ENCODE data around the gene PDE11A.
"Not testable (repeated sequence)": the region's sequence is repeated elsewhere in the genome, so short reads cannot be mapped to it uniquely, and the experiment has no call there.

PDE11A gene

DNA sequence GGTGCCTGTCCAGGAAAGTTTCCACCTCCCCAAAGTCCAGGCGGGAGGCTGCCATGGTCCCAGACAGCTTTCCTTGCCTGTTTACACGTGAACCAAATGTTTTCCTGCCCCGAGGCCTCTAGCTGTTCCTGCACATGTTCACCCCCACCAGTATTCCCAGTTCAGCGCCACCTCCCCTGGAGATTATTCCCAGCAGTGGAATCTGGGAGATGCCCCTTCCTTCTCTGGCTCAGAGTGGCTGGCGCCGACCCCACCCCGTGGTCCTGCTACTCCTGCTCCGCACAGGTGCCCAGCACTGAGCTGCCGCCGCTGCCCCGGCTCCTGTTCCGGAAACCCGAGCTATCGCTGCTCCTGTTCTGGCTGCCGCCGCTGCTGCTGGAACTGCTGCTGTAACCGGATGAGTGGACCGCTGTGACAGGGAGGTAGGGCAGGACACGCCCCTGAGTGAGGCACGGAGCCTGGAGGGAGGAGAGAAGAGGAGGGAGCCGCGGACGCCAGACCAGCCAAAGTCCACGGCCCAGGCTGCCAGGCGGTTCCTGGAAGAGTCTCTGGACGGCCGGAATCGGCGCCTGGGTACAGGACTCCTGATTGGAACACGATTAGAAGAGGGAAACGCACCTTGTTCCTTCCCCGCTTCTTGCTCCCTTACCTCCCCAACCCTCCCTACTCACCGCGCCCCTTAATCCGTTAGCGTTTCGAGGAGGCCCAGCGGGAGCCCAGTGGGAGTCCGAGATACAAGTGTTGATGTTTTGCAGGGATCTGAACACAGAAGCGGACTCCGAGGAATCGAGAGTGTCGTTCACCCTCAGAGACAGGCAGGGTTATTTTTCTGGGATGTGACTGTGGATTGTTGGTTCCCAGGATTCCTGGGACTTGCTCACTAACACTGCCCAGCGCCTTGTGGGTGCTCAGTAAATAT is at the start of gene PDE11A:
PDE11A (minus strand) TSS at position 395 of the 919 bp plus-strand sequence; CDS start at position 55, 340 bp downstream.
- DNase-seq (ENCODE audit: low spot score), result peak; percentile 8

DNA sequence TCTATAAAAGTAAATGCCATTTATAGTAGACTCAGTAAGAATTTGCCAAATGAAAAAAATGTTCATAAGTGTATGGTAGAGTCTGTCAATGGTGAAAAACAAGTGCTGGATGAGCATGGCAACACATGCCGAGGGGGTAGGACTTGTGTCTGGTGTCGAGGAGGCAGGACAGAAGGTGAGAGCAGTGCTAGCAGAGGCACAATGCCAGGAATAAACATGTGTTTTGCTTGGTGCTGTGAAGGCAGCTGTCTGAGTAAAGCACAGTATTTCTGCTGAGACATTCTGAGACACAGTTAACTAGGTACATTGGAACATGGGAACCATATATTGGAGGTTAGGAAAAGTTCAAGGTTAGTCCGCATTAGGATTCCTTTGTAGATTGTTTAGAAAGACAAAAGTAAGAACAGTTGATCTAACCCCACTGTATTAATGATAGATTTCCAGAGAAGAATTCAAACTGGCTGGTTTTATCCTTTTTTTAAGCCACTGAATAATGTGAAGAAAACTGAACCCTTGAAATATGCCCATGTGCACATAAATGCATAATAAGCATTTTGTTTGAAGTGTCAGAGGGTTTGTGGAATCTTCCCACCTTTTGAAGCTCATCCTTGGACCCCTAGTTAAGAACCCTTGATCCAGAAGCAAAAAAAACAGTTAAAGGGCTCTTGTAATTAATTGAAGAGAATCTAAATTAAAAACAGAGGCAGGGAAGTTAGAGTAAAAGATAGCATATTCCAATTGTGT is 46.8 kb upstream of the PDE11A start:
- no peak for DNase-seq (ENCODE audit: low spot score)

DNA sequence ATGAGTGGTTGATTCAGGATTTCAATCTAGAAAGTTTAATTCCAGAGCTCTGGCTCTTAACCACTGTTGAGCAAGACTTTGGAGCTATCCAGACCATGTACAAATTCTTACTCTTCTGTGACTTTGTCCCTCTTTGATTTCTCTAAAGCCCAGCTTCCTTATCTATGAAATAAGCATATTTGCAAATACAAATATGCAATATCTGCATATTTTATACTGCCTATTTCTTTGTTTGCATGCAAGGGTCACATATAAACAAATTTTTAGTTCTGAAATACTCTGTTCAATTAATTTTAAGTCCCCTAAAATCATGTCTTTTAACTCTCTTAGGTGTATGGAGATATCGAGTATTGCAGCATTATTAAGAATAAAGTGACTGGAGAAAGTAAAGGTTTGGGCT is 45.1 kb upstream of the PDE11A start:
- DNase-seq (ENCODE audit: low spot score), result no peak

DNA sequence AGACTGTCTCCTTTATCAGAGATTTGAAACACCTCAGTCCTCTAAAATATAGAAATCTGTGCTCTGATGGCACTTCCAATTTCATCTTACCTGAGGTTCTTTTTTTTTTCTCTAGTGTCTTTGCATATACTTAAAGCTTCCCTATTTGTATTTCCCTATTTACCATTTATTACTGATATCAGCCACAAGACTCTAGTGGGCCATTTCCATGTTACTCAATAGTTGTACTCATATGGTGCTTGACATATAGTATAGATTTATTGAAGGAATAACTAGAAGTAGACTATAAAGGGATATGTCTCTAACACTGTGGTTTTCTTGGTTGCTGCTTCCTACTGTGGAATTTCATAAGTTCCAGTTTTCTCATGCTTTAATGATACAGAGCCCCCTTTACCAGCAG is 42.7 kb upstream of the PDE11A start:
- DNase-seq (ENCODE audit: low spot score), result no peak

DNA sequence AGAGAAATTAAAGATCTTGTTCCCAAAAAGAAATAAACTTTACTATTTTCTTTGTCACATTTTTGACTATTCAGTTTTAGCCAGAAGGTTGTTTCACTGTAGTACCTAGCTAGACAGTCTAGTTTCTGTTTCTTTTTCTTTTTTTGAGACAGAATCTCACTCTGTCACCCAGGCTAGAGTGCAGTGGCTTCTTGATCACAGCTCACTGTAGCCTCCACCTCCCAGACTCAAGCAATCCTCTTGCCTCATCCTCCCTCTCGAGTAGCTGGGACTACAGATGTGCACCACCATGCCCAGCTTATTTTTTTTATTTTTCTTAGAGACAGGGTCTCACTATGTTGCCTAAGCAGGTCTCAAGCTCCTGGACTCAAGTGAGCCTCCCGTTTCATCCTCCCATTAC is 41.9 kb upstream of the PDE11A start:
- DNase-seq (ENCODE audit: low spot score), result no peak

DNA sequence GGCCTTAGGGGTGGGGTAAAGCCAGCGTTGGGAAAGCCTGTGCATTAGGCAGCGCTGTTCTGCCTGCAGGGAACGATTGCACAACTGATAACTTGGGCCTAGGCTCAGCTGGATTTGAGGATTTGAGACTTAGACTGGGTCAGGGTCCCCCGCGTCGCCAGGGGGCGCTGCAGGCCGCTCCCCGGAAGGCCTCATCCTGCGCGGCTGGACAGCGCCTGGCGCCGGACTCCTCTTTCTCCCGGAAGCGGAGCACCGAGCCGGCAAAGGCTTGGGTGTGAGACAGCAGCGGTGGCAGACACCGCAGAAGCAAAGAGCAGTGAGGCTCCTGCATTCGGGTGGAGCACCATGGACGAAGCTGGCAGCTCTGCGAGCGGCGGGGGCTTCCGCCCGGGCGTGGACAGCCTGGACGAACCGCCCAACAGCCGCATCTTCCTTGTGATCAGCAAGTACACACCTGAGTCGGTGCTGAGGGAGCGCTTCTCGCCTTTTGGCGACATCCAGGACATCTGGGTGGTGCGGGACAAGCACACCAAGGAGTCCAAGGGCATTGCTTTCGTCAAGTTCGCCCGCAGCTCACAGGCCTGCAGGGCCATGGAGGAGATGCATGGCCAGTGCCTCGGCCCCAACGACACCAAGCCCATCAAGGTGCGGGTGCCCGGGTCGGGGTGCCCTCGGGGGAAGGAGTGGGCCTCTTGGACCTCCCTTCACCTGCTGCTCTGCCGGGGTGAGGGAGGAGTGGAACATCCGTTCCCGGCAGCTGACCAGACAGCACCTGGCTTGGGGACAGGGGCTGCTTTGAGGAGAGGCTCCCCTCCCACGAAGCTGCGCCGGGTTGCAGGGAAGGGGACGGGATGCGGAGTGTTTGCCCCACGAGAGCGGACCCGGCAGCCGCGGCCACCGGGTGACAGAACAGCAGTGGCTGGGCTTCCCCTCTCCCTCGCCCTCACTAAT is 39.9 kb upstream of the PDE11A start, which contains the start of gene RBM45:
RBM45 (plus strand) TSS at position 236 of the 951 bp plus-strand sequence; CDS start at position 346, 110 bp downstream.
- DNase-seq (ENCODE audit: low spot score), result peak; percentile 83

DNA sequence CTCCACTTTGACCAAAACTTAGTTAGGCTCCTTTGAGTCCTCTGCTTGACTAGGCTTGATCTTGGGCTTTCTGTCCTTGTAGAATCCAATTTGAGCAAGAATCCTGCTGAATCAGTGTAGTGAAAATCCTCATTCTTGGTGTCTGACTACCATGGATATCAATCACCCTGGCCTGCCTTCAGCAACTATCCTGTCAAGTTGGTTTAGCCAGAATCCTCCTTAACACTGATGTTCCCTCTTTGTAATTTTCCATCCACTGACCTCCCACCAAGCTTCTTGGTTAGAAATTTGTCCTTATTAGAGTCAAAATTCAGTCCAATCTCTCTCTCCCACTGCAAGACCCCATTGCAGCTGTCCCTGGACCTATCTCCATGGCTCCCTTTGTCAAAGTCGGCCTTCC is 39.2 kb upstream of the PDE11A start:
- no peak for DNase-seq (ENCODE audit: low spot score)

DNA sequence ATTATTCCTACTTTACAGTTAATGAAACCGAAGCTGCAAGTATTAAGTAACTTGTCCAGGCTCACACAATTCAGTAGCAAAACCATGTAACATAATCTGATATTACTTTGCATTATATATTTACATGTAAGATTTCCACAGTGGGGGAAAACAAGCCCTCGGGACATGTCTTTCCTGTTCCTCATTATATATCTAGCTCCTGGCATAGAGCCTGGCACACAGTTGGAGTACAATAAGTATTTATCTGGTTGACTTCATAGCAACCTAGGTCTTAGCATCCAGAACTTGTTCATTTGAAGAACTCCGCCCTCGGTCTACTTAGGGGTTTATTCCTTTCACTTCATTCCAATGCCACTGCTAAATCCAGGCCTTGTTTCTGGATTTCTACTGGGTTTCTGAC is 38.1 kb upstream of the PDE11A start:
- DNase-seq (ENCODE audit: low spot score), result no peak

DNA sequence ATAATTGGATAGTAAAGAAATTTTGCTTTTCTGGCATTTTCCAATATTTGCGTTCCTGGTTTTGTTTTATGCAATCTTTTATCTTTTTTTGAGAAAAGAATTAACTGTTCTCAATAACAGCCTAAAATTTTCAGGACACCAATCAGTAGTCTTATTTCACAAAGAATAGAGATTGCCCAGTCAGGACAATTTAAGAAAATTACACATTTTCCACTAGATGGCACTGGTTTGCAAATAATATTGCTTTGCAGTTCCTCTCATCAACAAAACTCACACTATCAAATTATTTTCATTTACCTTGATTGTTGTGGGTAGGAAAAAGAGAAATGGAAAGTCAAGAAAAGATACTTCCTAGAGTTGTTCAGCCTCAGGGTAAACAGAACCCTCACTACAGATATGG is 37.2 kb upstream of the PDE11A start:
- DNase-seq (ENCODE audit: low spot score), result peak; percentile 21

DNA sequence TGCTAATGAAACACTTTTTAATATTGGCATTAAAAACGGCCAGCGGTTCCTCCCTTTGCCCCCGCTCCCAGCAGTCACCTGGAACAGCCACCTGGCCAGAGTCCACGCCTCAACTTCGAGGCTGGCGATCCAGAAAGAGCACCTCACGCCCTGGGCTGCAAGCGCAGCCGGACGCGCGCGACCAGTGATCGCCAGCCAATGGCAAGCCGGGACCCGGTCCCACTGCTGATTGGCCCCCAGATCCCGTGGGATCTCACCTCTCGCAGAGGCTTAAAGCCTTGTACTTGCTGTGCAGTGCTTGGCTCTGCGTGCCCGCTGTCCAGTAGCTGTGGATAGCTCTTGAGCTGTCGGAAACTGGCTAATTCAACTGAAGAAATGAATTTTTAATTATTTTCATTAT is 35.6 kb upstream of the PDE11A start:
- DNase-seq (ENCODE audit: low spot score), result no peak

DNA sequence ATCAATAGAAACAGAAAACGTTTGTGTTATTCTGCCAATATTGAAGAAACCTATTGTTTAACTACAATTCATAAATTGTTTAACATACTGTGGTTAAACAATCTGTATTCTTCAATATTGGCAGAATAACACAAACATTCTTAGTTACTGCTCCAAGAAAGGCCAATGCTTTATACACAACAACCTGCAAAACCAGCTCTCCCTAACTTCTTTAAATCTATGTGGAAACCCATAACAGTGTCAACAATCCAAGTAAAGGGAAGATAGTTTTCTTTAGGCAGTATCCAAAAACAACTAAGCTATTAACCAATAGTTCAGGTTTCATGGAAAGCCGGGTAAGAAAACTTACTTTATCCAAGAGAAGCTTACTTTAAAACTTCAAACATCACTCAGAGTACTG is 33.5 kb upstream of the PDE11A start:
- no peak for DNase-seq (ENCODE audit: low spot score)

DNA sequence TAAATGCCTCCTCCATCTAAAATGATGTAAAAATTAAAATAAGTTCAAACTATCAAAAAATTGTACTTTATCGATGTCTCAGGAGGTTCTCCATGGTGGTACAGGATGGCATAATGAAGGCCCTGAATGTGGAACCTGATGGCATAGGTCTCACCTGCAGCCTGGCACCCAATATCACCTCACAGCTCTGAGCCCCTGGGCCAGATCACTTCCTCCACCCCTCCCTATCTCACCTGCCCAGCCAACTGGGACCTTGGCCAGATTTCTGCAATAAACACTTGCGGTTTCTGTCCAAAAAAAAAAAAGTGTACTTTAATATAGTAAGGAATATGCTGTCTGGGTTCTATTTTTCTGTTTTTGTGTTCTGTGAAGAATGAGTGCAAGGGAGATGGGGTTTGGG is 33.0 kb upstream of the PDE11A start:
- DNase-seq (ENCODE audit: low spot score), result no peak

DNA sequence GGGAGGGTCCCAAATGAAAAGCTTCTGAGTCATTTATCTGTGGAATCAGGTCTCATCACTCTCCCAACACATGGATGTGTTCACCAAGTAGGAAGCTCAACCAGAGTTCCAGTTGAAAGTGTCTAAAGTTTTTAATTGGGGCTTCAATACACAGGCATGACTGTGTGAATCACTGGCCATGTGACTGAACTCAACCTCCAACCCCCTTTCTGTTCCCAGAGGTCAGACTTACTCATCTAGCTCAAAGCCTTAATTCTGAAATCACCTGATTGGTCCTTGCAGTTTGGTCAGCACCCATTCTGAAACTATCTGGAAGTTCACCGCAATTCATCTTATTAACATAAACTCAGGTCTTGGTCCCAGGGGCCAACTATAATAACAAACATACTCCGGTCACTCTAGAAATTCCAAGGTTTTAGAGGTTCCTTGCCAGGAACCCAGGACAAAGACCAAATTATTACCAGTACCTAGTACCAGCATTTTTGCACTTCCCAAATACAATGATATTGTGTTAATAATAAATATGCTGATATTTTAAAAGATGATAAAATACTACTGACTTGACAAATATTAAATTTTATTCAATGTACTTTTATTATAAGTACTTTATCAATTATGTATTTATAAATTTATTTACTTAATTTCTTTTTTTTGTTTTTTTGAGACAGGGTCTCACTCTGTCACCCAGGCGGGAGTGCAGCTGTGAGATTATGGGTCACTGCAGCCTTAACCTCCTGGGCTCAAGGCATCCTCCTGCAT is 28.9 kb upstream of the PDE11A start:
- DNase-seq (ENCODE audit: low spot score), result no peak

DNA sequence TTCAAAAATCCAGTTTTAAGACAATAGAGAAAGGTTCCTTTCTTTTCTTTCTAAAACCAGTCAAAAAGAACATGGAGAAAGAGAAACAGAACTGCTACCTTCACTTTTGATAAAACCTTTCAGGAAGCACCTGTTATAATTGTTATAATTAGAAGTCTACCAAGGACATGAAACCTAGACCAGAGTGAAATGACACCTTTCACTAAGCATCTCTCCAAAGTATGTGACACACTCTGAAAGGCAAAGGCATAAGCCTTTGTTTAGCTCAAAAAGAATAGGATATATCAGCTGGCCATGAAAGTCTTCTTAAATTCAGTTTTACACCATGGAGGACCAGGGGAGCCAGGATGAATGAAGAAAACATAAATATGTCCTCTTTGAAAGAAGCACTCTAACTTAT is 20.9 kb upstream of the PDE11A start:
- no peak for DNase-seq (ENCODE audit: low spot score)

DNA sequence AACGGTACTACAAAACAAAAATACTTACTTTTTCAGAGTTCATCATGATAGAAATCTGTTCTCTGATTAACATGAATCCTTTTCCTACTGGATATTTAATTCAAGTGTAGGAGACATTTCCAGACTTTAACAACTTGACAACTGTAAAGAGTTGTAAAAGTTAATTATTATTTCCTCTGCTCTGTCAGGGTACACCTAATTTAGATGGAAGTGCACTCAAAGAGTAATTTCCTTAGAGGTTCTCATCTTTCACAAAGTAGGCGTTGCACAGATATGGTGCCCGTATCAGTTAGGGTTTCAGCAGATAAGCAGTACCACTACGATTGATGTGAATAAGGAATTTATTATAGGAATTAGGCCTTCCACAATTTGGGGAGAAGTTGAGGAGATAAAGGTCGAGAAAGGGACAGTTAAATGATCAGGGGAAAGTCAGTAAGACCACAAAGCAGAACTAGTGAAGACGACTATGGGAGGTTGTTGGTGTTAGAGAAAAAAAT is 16.2 kb upstream of the PDE11A start:
- no peak for DNase-seq (ENCODE audit: low spot score)

DNA sequence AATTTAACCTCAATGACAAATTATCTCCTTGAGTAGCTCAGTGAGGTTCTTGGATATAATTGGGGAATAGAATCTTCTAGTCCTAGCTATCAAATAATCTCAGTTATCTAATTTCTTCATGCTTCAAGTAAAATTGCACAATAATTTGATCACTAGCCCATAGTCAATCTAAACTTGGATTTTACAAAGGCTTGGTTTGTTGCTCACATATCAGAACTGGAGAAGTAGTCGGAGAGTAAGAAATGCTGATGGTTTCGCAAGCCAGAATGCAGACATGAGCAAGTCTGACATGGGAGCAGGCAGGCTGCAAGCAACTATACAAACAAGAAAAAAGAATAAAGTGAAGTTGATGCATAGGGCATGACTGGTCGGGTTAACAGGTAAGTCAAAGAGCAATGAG is 11.7 kb upstream of the PDE11A start:
- no peak for DNase-seq (ENCODE audit: low spot score)

DNA sequence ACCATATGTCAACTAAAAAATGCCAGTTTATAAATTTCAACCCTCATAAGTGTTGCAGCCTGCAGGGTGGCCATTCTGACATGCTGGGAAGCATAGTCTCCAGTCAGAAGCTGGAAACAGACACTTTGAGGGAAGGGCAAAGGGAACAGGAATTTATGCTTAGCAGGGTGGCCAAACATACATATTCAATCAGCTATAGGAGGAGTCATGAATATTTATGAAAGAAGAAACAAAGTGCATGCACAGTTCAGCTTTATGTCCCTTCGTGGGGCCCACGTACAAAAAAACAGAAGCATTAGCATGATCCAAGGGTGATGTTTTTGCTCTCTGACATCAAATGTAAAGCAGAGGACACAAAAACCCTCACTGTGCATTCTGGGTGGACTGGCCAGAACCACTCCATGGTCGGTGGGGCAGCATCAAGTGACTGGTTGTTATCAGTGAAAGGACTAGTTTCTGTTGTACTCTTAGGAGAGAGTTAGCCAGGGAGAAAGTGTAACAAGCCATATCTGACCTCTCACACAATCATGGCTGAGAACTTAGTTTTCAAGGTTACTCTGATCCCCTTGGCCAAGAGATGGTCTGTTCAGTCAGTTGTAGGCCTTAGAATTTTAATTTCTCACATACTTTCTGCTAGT is 9.9 kb upstream of the PDE11A start:
- no peak for DNase-seq (ENCODE audit: low spot score)

DNA sequence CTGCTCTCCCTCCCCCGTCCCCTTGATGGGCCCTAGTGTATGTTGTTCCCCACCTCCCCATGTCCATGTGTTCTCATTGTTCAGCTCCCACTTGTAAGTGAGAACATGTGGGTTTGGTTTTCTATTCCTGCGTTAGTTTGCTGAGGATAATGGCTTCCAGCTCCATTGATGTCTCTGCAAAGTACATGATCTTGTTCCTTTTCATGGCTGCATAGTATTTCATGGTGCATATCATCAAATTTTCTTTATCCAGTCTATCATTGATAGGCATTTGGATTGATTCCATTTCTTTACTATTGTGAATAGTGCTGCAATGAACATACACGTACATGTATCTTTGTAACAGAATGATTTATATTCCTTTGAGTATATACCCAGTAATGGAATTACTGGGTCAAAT is 6.7 kb upstream of the PDE11A start:
- not testable (repeated sequence) for DNase-seq (ENCODE audit: low spot score)

DNA sequence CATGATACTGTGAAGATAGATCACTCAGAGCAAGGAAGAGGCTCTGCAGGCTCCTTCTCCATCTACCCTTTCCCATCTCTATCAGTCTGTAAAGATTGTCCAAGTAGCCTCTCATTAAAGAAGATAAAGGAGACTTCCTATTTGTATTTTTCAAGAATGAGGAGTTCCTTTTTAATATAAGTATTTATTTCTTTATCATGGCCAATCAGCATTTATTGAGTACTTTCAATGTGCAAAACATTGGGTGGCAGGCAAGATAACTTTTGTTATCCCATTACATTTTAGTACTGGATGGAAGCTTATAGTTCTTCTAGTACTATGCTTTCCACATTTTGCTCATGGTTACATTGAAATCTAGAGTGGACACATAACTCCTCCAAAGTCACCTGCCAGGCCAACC is 3.6 kb upstream of the PDE11A start:
- no peak for DNase-seq (ENCODE audit: low spot score)

DNA sequence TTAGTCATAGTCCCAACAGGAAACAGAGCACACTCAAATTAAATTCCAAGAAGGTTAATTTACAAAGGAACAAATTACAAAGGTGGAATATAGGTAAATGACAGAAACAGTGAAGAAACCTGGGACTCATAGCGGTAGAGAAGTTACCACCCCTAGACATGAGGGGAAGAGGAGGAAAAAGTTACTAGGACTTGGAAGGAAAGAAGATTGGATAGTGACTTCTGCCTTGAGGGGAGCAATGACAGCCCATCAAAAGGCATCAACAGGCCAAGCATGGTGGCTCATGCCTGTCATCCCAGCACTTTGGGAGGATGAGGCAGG is 2.4 kb upstream of the PDE11A start:
- DNase-seq (ENCODE audit: low spot score), result no peak
